IMR-90 (cell line): ENCODE results near the gene MSL3B.

Source experiments
- ATAC-seq: fragments of 200-7000 bp; cut with Tn5 transposase; 2 replicates; pipeline ENCODE4 v1.9.1; 2020; ENCODE audit warnings: low read depth, mild to moderate bottlenecking, moderate library complexity
- BruUV-seq: library from RNA; stranded (reverse); fragments of 400-500 nt; replicated peaks from 2 replicates; lab custom pipeline; 2021; lab: Mats Ljungman, UMichigan
- CTCF ChIA-PET: fragments of 300-600 bp; formaldehyde crosslinking; extraction: SDS; loops from one replicate; lab custom pipeline; 2021; ENCODE audit warnings: antibody characterized with exemption; lab: Yijun Ruan, JAX
- POLR2A ChIA-PET: fragments of 300-600 bp; sonication (Branson Sonifier 250); formaldehyde crosslinking; loops from one replicate; lab custom pipeline; 2022; ENCODE audit warnings: antibody characterized with exemption; ENCODE audit not compliant: unreplicated experiment; lab: Charles Lee
- DNase-seq: peaks from one replicate; pipeline ENCODE4 v3.0.0; 2013
- H2AFZ ChIP-seq: replicated peaks from 2 replicates; pipeline ENCODE3; 2013; ENCODE audit warnings: low read length, mild to moderate bottlenecking; ENCODE audit not compliant: poor library complexity
- H2AK5ac ChIP-seq: 2 replicates; pipeline ENCODE4 v1.6.1; 2013; ENCODE audit warnings: low read depth, low read length, inconsistent platforms
- H2AK9ac ChIP-seq: replicated peaks from 2 replicates; pipeline ENCODE3; 2013; ENCODE audit warnings: mild to moderate bottlenecking, low read depth, low read length, moderate library complexity; ENCODE audit not compliant: poor library complexity
- H2BK120ac ChIP-seq: 2 replicates; pipeline ENCODE4 v1.6.1; 2013; ENCODE audit warnings: low read depth, low read length, inconsistent platforms
- H2BK15ac ChIP-seq: 3 replicates; pipeline ENCODE4 v1.6.1; 2013; ENCODE audit warnings: low read depth, low read length, inconsistent platforms
- H2BK20ac ChIP-seq: 2 replicates; pipeline ENCODE4 v1.6.1; 2013; ENCODE audit warnings: low read depth, mild to moderate bottlenecking, inconsistent platforms, low read length, moderate library complexity
- H2BK5ac ChIP-seq: 2 replicates; pipeline ENCODE4 v1.6.1; 2013; ENCODE audit warnings: mild to moderate bottlenecking, low read depth, low read length, inconsistent platforms; ENCODE audit not compliant: poor library complexity, severe bottlenecking
- H3K14ac ChIP-seq: replicated peaks from 2 replicates; pipeline ENCODE4 v1.6.1; 2013; ENCODE audit warnings: low read depth, low read length, inconsistent platforms
- H3K18ac ChIP-seq: 2 replicates; pipeline ENCODE4 v1.6.1; 2013; ENCODE audit warnings: low read depth, low read length, control low read depth
- H3K23ac ChIP-seq: 2 replicates; pipeline ENCODE4 v1.6.1; 2013; ENCODE audit warnings: low read depth, low read length, inconsistent platforms
- H3K27ac ChIP-seq: 2 replicates; pipeline ENCODE4 v1.5.1; 2013; ENCODE audit warnings: mild to moderate bottlenecking, control low read depth, low read length; ENCODE audit not compliant: insufficient read depth
- H3K27me3 ChIP-seq: 2 replicates; pipeline ENCODE4 v1.6.1; 2013; ENCODE audit warnings: low read length; ENCODE audit not compliant: control insufficient read depth, insufficient read depth
- H3K36me3 ChIP-seq: 2 replicates; pipeline ENCODE4 v1.6.1; 2013; ENCODE audit warnings: low read length, mixed read lengths; ENCODE audit not compliant: control insufficient read depth, insufficient read depth
- H3K4ac ChIP-seq: 2 replicates; pipeline ENCODE4 v1.6.1; 2013; ENCODE audit warnings: low read depth, low read length, inconsistent platforms
- H3K4me1 ChIP-seq: 2 replicates; pipeline ENCODE4 v1.6.1; 2013; ENCODE audit warnings: low read length, mixed read lengths; ENCODE audit not compliant: control insufficient read depth, insufficient read depth
- H3K4me2 ChIP-seq: 2 replicates; pipeline ENCODE4 v1.6.1; 2013; ENCODE audit warnings: low read depth, mild to moderate bottlenecking, control low read depth, low read length, moderate library complexity
- H3K4me3 ChIP-seq: 2 replicates; pipeline ENCODE4 v1.5.1; 2013; ENCODE audit warnings: low read depth, mild to moderate bottlenecking, control low read depth, low read length, moderate library complexity; ENCODE audit not compliant: insufficient read depth
- H3K56ac ChIP-seq: 2 replicates; pipeline ENCODE4 v1.6.1; 2013; ENCODE audit warnings: low read length, inconsistent platforms; ENCODE audit not compliant: insufficient read depth; ENCODE audit errors: extremely low read depth
- H3K79me1 ChIP-seq, 2 experiments: 2 replicates each; pipeline ENCODE4 v1.6.1; 2013; ENCODE audit warnings: low read length in 2 of 2, inconsistent platforms in 1 of 2, low read depth in 1 of 2
- H3K9ac ChIP-seq: 2 replicates; pipeline ENCODE4 v1.6.1; 2013; ENCODE audit warnings: low read depth, low read length, control low read depth
- H3K9me1 ChIP-seq: 2 replicates; pipeline ENCODE4 v1.6.1; 2013; ENCODE audit warnings: low read length, inconsistent platforms; ENCODE audit not compliant: insufficient read depth
- H3K9me3 ChIP-seq: 2 replicates; pipeline ENCODE4 v1.6.1; 2013; ENCODE audit warnings: low read length; ENCODE audit not compliant: control insufficient read depth, insufficient read depth
- H4K20me1 ChIP-seq: 2 replicates; pipeline ENCODE4 v1.6.1; 2013; ENCODE audit warnings: low read length, inconsistent platforms; ENCODE audit not compliant: insufficient read depth
- H4K5ac ChIP-seq: 2 replicates; pipeline ENCODE4 v1.6.1; 2013; ENCODE audit warnings: mild to moderate bottlenecking, low read depth, low read length, control low read depth
- H4K8ac ChIP-seq, 2 experiments: 2 replicates each; pipeline ENCODE4 v1.6.1; 2013; ENCODE audit warnings: low read depth in 2 of 2, low read length in 2 of 2, control low read depth in 1 of 2, inconsistent platforms in 1 of 2
- H4K91ac ChIP-seq: 2 replicates; pipeline ENCODE4 v1.6.1; 2013; ENCODE audit warnings: low read depth, low read length, inconsistent platforms; ENCODE audit not compliant: insufficient read depth
- BHLHE40 ChIP-seq: fragments of 150-350 bp; IDR thresholded peaks from 2 replicates; pipeline ENCODE4 v1.6.1; 2016; ENCODE audit warnings: mild to moderate bottlenecking, low read depth, low read length
- CEBPB ChIP-seq: IDR thresholded peaks from 2 replicates; pipeline ENCODE4 v1.6.1; 2012; ENCODE audit warnings: low read depth, low read length, improper control_type of control experiment
- CHD1 ChIP-seq: IDR thresholded peaks from 2 replicates; pipeline ENCODE4 v1.6.1; 2012; ENCODE audit warnings: low read depth, low read length, improper control_type of control experiment
- FOS ChIP-seq: fragments of 150-350 bp; IDR thresholded peaks from 2 replicates; pipeline ENCODE4 v1.6.1; 2016; ENCODE audit warnings: low read depth, low read length
- MAFK ChIP-seq: IDR thresholded peaks from 2 replicates; pipeline ENCODE4 v1.6.1; 2012; ENCODE audit warnings: low read depth, low read length, improper control_type of control experiment
- MAZ ChIP-seq: IDR thresholded peaks from 2 replicates; pipeline ENCODE4 v1.6.1; 2012; ENCODE audit warnings: low read depth, mild to moderate bottlenecking, low read length, improper control_type of control experiment, moderate library complexity, borderline replicate concordance
- MXI1 ChIP-seq: IDR thresholded peaks from 2 replicates; pipeline ENCODE4 v1.6.1; 2012; ENCODE audit warnings: low read depth, mild to moderate bottlenecking, low read length, moderate library complexity, borderline replicate concordance
- NFE2L2 ChIP-seq: fragments of 150-350 bp; IDR thresholded peaks from 2 replicates; pipeline ENCODE4 v1.6.1; 2016; ENCODE audit warnings: low read depth, mild to moderate bottlenecking, low read length
- POLR2A ChIP-seq: IDR thresholded peaks from 2 replicates; pipeline ENCODE4 v1.6.1; 2012; ENCODE audit warnings: mild to moderate bottlenecking, low read depth, low read length
- RAD21 ChIP-seq: IDR thresholded peaks from 2 replicates; pipeline ENCODE4 v1.6.1; 2012; ENCODE audit warnings: low read length, improper control_type of control experiment
- RCOR1 ChIP-seq: IDR thresholded peaks from 2 replicates; pipeline ENCODE4 v1.6.1; 2012; ENCODE audit warnings: mild to moderate bottlenecking, low read length, improper control_type of control experiment; ENCODE audit not compliant: insufficient replicate concordance
- RFX5 ChIP-seq: IDR thresholded peaks from 2 replicates; pipeline ENCODE4 v1.8.0; 2012; ENCODE audit warnings: low read depth, mild to moderate bottlenecking, low read length, moderate library complexity
- SMC3 ChIP-seq: fragments of 150-350 bp; IDR thresholded peaks from 2 replicates; pipeline ENCODE4 v1.6.1; 2016; ENCODE audit warnings: low read depth, mild to moderate bottlenecking, antibody characterized with exemption, low read length, moderate library complexity
- dilution Hi-C: fragments of 300-500 bp; cut with HindIII; formaldehyde crosslinking; loops from one replicate; pipeline ENCODE4 v1.14.3; 2018; ENCODE audit warnings: low sequenced_read_pairs; ENCODE audit not compliant: unreplicated experiment
- in situ Hi-C: fragments of 300-500 bp; cut with MboI; formaldehyde crosslinking; loops from 3 replicates; pipeline ENCODE4 v1.14.3; 2019; ENCODE audit warnings: low sequenced_read_pairs, inconsistent platforms, mixed read lengths
- intact Hi-C: fragments of 100-400 bp; cut with micrococcal nuclease; formaldehyde crosslinking; loops from 2 replicates; pipeline ENCODE4 v1.10.0; 2022
- TF ChIP-seq, protein P1 (sequence below): fragments of 150-350 bp; IDR thresholded peaks from 2 replicates; pipeline ENCODE4 v1.6.1; 2016; ENCODE audit warnings: low read depth, mild to moderate bottlenecking, low read length, moderate library complexity, borderline replicate concordance
- TF ChIP-seq, protein P2 (sequence below): fragments of 150-350 bp; IDR thresholded peaks from 2 replicates; pipeline ENCODE4 v1.6.1; 2017; ENCODE audit warnings: mild to moderate bottlenecking, antibody characterized with exemption, low read length, low read depth
- TF ChIP-seq, protein P3 (sequence below): conservative IDR thresholded peaks from 2 replicates; pipeline ENCODE4 v1.5.1; 2012; ENCODE audit warnings: mild to moderate bottlenecking, low read depth, low read length, improper control_type of control experiment

MSL3B gene

DNA sequence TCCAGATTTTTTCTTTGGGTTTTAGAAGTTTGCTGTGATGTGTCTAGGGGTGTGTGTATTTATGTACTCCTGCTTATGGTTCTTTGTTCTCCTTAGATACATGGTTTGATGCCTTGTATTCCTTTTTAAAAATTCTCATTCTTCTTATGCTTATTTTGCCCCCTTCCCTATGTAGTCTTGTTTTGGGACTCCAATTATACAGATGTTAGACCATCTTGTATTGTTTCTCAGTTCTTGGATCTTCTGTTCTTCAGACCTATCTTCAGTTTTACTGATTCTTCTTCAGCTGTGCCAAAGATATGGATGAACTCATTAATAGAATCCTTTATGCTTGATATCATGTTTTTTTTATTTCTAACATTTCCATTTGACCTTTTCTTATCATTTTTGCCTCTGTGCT lies 14.2 kb upstream of the MSL3B start:
- CTCF ChIA-PET = interaction anchor here (0.7 kb wide), 1 partner anchor 22 kb away, joined by 3 read pairs; no protein-coding TSS in a partner anchor
- no peak overlapping the region for H2BK5ac ChIP-seq
- no peak overlapping the region for H2AK9ac ChIP-seq
- H3K4me1 ChIP-seq = no peaks in the 10 kb centered on the region
- DNase-seq (no peak), ATAC-seq (no peak)
- no peak overlapping the region for H3K9ac ChIP-seq
- H3K27me3 ChIP-seq = peaks cover 1% of the 10 kb centered on the region; the same call in 1 of the 2 replicates
- no peaks in the 10 kb centered on the region for H3K79me1 ChIP-seq
- no peak for TF ChIP-seq NFE2L2
- no peak for TF ChIP-seq MXI1
- no peak for TF ChIP-seq SMC3
- TF ChIP-seq MAFK = no peak
- TF ChIP-seq BHLHE40 = no peak
- TF ChIP-seq CEBPB = no peak
- TF ChIP-seq FOS = no peak
- TF ChIP-seq, protein P1, sequence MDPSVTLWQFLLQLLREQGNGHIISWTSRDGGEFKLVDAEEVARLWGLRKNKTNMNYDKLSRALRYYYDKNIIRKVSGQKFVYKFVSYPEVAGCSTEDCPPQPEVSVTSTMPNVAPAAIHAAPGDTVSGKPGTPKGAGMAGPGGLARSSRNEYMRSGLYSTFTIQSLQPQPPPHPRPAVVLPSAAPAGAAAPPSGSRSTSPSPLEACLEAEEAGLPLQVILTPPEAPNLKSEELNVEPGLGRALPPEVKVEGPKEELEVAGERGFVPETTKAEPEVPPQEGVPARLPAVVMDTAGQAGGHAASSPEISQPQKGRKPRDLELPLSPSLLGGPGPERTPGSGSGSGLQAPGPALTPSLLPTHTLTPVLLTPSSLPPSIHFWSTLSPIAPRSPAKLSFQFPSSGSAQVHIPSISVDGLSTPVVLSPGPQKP = no peak
- TF ChIP-seq RFX5 = no peak
- TF ChIP-seq, protein P2, sequence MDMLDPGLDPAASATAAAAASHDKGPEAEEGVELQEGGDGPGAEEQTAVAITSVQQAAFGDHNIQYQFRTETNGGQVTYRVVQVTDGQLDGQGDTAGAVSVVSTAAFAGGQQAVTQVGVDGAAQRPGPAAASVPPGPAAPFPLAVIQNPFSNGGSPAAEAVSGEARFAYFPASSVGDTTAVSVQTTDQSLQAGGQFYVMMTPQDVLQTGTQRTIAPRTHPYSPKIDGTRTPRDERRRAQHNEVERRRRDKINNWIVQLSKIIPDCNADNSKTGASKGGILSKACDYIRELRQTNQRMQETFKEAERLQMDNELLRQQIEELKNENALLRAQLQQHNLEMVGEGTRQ = no peak
- TF ChIP-seq CHD1 = no peak
- TF ChIP-seq, protein P3, sequence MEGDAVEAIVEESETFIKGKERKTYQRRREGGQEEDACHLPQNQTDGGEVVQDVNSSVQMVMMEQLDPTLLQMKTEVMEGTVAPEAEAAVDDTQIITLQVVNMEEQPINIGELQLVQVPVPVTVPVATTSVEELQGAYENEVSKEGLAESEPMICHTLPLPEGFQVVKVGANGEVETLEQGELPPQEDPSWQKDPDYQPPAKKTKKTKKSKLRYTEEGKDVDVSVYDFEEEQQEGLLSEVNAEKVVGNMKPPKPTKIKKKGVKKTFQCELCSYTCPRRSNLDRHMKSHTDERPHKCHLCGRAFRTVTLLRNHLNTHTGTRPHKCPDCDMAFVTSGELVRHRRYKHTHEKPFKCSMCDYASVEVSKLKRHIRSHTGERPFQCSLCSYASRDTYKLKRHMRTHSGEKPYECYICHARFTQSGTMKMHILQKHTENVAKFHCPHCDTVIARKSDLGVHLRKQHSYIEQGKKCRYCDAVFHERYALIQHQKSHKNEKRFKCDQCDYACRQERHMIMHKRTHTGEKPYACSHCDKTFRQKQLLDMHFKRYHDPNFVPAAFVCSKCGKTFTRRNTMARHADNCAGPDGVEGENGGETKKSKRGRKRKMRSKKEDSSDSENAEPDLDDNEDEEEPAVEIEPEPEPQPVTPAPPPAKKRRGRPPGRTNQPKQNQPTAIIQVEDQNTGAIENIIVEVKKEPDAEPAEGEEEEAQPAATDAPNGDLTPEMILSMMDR = no peak
- no peak for TF ChIP-seq RCOR1
- no peak for TF ChIP-seq MAZ
- no peak for TF ChIP-seq POLR2A
- TF ChIP-seq RAD21 = no peak
- no peaks in the 10 kb centered on the region for H3K36me3 ChIP-seq
- H3K4me2 ChIP-seq = no peak overlapping the region
- no peak overlapping the region for H3K4me3 ChIP-seq
- no peak overlapping the region for H4K8ac ChIP-seq
- no peak overlapping the region for H2AFZ ChIP-seq
- no TSS peak for BruUV-seq
- intact Hi-C loops = no loop called here
- no peak overlapping the region for H2AK5ac ChIP-seq
- no peaks in the 10 kb centered on the region; the same call in 1 of the 2 replicates for H3K9me3 ChIP-seq
- H3K27ac ChIP-seq = no peak overlapping the region
- H3K9me1 ChIP-seq = no peaks in the 10 kb centered on the region
- dilution Hi-C loops = no loop called here
- no peak overlapping the region for H2BK20ac ChIP-seq
- H2BK120ac ChIP-seq = no peak overlapping the region
- H2BK15ac ChIP-seq = no peak overlapping the region
- no peaks in the 10 kb centered on the region for H4K20me1 ChIP-seq
- in situ Hi-C loops = no loop called here
- no peak overlapping the region for H3K23ac ChIP-seq
- no peak overlapping the region for H3K14ac ChIP-seq
- no peak overlapping the region for H3K4ac ChIP-seq
- no peak overlapping the region for H4K91ac ChIP-seq
- no peak overlapping the region for H3K56ac ChIP-seq
- H3K18ac ChIP-seq = no peak overlapping the region
- POLR2A ChIA-PET = no interaction called here
- no peak overlapping the region for H4K5ac ChIP-seq
